Endothelial cell of umbilical vein (primary cell): Measurements from ENCODE around the gene TENM4.

Experiments
- CTCF ChIP-seq, 2 donors: IDR thresholded peaks; 1 replicate in 1 of 2; 2 replicates in 1 of 2; pipeline ENCODE4 v1.5.1; 2011; ENCODE audit warnings: low read length in 2 of 2, mild to moderate bottlenecking in 2 of 2, moderate library complexity in 2 of 2, control low read depth in 1 of 2, inconsistent platforms in 1 of 2, low read depth in 1 of 2; ENCODE audit not compliant: insufficient read depth in 1 of 2; ENCODE audit errors: extremely low read depth in 1 of 2
- POLR2A ChIP-seq: IDR thresholded peaks from 2 replicates; pipeline ENCODE4 v1.6.1; 2012; ENCODE audit warnings: low read depth, mild to moderate bottlenecking, control low read depth, low read length

GRCh38 chr11:78795621-78796261, 645.1 kb downstream of the TENM4 start:
- TF ChIP-seq CTCF (IDR thresholded peaks at IDR 0.05; ENCODE audit: extremely low read depth in 1 of 2, insufficient read depth in 1 of 2, low read depth in 1 of 2, low read length in 2 of 2) (no peak), POLR2A (no peak)
